DMS53 treated with DMSO at 0.1 percent for 48 hours (cell line): Measurements from ENCODE around the gene WARS2.

Source experiments
- DNase-seq: peaks from one replicate; lab custom pipeline; 2025; ENCODE audit not compliant: unreplicated experiment; lab: John Stamatoyannopoulos, UW

Gene WARS2

DNA sequence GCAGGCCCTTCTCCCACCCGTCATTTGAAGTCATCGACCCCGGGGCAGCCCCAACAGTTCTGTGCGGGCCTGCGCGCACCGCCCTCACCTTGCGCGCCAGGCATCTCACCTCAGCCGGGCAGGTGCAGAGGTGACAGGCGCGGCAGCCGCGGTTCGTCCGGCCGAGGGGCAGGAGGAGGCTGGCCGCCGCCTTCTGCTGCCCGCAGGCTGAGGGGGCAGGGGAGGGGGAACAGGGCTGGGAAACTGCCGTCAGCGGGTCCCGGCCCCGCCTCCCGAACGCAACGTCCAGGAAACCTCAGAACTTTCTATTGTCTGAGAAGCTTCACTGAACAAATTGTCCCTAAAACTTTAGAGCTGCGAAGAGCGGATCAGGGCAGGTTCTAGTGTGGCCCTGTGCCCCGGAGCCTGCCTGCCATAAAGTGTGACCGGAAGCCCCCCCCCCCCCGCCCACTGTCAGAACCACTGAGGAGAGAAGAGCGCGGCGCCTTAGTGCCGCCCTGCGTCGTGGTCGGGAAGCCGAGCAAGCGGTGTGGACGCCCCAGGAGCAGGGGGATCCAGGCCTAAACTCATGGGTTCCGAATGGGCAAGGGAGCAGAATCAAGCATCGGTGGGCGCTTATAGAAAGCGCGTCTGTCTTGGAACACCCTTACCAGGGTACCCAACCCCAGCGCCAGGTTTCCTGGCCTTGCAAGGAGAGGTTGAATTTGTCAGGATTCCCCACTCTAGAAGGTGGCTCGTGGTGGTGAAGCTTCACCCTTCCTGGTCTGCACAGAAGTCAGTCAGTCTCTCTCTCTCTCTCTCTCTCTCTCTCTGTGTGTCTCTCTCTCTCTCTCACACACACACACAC is 139.0 kb downstream of the WARS2 start:
- DNase-seq, result no peak

DNA sequence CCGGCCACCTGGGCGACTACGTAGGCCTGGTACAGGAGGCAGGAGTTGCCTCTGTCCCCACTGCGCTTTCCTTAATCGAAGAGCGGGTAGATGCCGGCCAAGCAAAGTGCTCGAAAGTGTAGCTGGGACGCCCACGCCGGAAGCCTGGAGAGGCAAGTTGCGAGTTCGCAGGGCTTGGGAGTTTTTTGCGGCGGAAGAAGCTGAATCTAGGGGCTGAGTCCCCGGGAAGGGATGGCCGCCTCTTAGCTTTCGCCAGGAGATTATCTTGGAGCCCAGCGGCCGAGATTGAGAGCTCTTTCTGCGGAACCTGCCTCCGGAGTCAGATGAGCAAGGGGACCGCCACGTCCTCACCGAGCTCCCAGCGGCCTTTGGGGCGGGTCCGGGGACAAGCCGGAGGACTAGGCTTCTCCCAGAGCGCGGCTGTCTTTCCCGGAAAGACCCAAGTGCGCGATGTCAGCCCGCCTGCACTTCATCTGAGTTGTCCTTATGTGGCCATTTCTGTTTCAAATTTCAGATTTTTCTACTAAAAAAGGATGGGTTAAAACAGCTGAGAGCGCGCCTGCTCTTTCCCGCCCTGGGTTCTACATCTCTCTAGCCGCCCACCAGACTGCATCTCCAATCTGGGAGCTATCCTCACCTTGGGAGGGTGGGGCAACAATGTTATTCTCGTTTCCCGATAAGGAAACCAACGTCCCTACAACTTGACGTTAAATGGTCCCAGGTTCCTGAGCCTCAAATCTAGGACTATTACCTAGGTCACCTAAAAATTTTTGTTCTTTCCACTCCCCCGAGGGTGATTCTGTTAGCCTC is 139.9 kb downstream of the WARS2 start:
- DNase-seq, result no peak

DNA sequence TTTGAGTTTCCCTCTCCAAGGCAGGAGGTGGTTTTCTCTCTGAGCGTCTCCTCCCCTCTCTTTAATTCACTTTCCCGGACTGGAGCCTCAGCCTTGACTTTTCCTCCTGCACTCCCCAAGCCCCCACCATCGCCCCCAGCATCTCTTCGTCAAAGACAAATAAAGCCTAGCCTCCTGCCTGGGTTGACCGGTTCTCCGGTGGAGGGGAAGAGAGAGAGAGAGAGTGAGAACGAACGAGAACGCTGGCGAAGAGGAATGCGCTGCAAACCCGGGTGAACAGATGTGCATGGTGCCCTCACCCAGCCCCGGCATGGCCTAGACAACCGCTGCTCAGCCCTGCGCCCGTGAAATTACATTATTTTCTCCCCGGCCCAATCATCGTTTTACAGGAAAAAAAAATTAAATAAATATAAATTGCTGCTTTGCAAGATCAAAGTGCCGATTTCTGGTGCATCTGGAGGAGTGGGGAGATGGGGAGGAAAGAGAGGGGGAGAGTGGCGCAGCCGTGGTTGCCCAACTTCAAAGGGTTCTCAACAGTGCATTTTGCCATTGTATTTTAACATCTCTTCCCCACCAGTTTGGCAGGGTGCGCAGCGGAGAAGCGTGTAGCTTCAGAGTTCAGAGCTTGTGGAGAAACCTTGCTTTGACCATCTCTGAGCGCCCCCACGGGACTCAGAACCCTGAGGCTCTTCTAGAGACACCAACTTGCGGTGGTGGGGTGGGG is 140.9 kb downstream of the WARS2 start:
- DNase-seq, result no peak

DNA sequence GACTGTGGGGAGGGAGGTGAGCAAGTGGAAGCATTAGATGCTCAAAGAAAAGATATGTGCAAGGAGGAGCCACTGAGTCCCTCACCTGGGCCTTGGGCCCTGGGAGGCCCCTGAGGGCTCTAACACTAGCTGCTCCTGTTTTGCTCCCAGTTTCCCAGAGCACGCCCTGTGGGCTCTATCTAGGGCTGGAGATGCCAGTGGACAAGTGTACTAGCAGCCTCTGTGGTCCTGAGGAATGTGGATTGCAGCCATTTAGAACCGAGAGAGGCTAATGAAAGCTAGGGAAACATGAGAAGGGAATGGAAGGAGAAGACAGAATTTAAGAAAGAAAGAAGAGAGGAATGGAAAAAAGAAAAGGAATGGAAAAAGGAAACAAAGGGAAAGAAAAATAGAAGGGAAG is 142.3 kb downstream of the WARS2 start:
- DNase-seq, result no peak

DNA sequence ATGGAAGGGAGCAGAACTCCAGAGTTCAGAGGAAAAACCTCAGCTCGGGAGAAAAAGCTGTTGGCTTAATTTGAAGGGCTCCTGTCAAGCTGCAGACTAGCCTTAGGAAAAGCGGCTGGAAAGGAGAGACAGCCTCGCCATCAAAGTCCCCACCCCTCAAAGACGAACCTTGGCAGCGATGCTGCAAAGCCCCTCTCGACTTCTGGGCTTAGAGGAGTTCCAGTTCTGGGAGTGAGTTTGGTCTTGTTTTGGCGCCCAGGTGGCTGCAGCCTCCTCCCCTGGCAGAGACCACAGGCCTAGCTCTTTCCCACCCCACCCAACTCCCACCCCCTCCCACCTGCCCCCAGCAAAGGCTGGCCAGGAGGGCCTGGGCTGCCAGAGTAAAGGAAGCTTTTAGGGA is 143.2 kb downstream of the WARS2 start:
- no peak for DNase-seq

DNA sequence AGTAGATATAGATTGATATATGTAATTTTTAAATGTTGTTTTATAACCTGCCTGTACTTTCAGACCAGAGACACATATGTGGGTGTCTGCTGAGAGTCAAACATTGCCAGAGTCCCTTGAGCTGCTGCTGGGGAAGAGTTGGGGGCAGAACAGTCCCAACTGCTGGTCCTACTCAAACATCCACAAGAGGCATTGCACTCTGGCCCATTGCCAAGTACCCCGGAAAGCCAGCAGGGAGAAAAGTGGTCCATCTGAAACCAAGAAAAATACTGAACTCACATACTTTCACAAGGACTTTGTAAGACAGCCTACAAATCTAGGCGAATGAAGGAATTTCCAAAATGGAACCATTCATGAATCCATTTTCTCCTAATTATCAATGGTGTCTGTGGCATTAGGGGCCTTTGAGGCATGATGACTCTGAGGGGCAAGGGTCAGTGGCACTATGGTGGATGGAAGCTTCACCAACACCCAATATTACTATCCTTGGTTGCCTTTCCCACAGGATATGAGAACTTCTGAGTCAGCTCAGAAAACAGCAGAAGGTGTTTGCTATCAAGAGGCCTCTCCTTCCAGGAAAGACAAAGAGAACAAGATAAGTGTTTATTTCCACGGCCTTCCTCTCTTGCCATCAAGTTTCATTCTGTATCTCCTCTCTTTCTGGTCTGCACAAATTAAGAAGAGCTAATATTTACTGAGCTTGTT is 145.0 kb downstream of the WARS2 start:
- DNase-seq, result no peak

DNA sequence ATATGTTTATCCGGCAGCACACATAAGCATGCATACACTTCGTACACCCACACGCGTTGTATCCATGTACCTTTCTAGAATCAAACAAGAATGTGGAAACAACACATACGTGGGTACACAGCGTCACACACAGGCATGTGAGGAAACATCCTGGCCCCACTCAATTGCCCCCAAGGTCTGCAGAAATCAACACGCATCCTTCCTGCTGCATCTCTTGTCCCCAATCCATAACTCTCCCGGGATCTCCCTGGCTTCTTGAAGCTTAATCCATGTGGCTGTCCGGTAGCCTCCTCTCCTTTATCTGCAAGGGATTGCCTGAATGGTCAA is 146.8 kb downstream of the WARS2 start:
- DNase-seq, result no peak

DNA sequence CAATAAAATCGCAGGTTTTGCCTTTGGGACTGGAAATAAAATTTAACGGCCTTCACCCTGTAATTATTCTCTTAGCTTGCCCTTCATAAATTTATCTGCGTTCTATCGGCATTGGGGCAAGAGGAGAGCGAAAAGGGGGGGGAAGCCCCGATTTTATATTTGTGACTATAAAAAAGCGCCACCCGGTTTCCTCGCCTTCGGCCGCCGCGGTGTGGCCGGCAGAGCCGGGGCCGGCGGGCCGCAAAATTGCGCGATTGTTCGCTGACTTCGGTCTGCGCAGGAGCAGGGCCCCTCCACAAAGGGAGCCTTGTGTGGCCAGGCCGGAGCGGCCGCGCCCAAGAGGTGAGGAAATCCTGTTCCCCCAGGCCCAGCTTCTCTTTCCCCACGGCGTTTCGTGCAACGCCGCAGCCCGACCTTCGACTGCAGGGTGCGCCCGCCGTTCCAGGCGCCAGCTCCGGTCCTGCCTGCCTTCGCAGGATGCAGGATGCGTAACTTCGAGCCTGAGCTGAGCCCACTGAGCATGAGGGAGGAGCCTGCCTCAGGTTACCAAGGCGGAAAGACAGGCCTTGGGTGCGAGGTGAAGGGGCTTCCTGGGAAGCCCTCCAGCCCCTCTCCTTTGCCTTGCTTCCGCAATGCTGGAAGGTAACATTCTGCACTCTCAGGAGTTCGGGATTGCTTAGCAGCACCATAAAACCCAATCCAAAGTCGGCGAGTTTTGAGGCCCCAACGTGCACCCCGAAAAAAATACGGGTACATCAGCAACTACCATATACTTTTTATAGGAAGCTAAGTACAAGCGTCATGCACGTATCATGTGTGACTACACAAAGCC is 147.4 kb downstream of the WARS2 start:
- DNase-seq, result no peak

DNA sequence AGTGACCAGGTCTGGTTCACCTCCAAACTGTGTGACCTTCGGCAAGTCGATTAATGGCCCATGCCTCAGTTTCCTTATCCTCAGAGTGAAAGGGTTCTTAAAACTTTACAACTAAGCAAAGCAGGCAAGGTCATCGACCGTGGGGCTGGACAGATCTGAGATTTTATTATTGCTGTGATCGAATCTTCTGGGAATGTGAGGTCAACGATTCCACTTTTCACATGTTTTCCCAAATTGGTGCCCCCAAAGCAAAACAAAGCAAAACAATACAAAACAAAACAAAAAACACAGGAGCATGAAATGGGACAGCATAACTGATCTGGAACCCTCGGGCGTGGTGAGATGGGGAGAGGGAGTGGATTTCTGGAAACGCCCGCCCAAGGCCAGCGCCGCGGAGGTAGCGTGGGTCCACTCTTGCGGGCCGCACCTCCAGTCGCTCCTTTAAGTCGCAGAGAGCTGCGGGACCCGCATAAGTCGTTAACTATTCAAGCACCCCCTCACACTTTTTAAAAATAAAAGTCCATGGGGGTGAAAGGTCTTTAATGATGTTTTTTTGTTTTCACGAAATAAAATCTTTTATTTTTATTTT is 148.1 kb downstream of the WARS2 start:
- DNase-seq, result no peak

DNA sequence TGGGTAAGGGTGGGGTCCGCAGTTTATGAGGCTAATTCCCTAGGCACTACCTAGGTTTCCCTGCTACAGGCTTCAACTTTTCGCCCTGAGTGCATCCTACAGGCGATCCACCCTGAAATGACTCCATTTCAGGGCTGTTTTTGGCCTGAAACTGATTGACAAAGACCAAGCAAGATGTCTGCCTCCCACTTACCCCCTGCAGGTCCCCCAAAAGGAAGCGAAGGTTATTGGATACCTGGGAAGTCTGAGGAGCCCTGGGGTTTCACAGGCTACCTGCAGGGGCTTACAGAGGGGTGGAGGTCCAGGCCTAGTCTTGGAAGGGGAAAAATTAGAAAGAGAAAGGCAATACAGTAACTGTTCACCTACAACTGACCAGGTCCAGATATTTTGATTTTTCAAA is 149.0 kb downstream of the WARS2 start:
- DNase-seq, result no peak

DNA sequence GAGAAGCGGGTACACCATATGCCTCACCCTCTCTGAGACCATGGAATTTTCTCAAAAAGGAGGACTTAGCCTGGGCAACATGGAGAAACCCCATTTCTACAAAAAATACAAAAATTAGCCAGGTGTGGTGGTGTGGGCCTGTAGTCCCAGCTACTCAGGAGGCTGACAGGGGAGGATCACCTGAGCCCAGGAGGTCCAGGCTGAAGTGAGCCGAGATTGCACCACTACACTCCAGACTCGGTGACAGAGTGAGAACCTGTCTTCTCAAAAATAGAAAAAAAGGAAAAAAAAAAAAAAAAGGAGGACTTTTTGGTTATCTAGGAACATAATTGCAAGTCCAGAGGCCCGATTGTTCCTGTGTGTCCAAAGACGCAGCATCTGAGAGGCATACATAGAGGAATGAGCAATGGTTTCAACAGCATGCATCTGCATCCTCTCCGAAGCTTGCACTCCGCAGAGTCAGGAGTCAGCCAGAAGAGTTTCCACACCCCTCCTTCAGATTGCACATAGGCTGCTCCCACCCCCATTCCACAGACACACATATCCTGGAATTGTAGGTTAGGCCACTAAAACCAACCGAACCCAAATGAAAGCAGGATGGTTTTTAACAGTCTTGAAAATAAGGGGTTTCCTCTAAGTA is 149.8 kb downstream of the WARS2 start:
- no peak for DNase-seq

DNA sequence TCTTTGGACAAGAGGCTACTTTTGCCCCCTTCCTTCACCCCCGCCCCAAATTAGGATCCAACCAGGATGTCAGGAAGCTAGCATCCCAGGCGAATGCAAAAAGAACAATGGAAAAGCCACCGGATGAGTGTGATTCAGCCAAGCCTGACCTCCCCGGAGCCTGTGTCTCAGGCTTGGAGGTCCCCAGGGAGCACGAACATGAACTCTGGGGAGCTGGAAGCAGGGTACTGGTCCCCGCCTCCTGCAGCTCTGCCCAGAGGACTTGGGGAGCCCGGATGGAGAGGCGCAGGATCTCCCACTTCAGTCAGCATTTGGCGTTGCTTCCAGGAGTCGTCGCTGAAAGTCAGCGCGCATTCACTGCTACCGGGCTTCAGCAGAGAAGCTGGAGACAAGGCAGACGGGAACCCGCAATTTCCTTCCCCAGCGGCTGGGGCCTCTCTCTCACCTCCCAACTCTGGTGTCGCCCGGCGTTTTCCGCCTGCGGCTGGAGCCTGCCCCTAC is 150.5 kb downstream of the WARS2 start:
- no peak for DNase-seq

DNA sequence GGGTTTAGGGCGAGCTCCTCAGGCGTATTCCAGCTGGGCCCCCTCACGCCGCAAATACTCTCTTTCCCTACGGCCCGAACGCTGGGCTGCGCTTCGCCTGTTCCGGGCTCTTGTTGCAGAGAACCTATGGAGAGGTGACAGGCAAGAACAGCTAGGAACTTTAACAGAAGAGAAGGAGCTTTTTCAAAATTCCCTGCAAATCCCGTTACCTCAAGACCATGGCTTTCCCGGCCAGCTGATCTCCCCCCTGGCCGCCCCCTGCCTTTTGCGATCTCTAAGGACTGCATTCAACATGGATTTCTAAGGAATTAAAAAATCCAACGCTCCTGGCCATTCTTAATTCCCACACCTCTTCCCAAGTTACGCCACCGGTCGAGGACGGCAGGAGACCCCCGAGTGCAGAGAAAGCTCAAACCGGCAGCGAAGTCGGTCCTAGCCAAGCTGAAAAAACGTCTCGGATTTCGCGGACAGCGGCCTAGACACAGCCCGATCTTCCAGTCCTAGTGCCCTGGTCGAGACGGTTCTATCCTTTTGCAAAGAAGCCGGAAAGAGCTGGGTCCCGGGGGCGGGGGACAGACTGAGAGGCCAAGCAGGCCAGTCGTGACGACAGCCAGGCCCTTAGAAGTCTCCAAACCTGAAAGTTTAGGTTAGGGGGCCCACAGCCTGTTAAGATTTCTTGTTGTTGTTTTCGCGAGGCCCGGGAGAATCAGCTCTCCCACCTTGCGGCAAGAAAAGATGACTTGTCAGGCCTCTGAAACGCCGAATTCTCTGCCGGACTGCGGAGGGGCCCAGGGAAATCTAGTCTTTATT is 151.2 kb downstream of the WARS2 start:
- DNase-seq, result no peak

DNA sequence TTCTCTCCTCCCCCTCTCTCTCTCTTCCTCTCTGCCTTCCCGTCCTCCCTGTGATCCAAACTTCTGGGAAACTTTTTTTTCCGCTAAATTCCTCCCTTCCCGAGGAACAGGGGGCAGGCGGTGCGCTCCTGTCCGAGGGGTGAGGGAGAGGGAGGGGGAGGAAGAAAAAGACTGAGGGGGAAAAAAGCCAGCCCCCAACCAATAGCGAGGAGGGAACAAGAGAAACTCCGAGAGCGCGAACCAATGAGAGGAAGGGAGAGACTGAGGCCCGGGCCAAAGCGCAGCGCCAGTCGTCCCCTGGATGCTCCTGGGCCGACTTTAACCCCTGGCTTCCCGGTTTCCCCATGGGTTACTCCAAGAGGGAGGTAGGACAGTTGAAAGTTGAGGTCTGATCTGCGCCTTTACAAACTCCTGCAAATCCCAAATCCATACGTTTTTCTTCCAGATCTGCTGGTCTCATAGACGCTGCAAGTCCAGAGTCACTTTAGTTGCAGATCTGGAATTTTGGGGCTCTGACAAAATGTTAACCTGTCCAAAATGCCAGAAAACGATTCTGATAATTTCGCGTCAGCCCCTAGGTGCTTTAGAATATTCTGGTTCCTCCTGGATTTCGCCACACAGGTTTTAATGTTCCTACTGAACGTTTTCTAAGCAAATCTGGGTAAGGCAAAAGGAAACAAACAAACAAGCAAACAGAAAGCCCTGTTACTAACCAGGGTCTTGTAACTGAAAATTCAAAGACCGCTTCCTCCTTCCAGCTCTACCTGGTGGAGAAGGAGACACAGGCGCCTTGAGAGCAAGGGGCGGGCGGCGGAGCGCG is 152.1 kb downstream of the WARS2 start, which contains the start of gene TBX15:
TSS of gene TBX15 (minus strand) at position 158 of the 820 bp plus-strand sequence. CDS start 548 bp downstream, outside the sequence.
- DNase-seq, result no peak

DNA sequence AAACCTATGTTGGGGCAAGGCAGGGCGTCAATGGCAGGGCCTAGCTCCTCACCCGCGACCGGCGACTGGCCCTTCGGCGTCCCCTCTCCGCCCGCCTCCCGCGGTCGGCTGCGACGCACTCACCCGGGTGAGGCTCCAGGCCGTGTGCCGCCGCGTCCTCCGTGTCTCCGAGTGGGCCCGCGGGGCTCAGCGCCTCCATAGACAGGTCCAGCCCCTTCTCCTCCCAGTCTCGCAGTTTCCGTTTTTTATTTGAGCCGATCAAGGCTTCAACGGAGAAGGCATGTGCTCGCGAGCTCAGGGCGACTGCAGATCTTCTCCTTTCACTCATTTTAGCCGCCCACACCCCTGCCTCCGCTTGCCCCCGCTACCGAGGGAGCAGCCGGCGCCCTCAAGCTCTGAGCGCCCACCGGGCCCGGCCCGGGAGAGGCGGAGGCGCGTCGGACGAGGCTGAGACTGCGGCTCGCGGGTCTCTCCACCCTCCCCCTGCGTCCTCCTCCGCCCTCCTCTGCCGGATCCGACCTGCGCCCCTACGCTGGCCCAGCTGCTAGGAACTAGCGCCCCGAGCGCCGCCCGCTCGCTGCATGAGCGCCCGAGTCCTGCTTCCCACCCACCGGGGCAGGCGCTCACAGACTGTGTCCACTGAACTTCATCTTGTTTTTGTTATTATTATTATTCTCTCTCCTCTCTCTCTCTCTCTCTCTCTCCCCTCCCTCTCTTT is 152.8 kb downstream of the WARS2 start:
- no peak for DNase-seq

DNA sequence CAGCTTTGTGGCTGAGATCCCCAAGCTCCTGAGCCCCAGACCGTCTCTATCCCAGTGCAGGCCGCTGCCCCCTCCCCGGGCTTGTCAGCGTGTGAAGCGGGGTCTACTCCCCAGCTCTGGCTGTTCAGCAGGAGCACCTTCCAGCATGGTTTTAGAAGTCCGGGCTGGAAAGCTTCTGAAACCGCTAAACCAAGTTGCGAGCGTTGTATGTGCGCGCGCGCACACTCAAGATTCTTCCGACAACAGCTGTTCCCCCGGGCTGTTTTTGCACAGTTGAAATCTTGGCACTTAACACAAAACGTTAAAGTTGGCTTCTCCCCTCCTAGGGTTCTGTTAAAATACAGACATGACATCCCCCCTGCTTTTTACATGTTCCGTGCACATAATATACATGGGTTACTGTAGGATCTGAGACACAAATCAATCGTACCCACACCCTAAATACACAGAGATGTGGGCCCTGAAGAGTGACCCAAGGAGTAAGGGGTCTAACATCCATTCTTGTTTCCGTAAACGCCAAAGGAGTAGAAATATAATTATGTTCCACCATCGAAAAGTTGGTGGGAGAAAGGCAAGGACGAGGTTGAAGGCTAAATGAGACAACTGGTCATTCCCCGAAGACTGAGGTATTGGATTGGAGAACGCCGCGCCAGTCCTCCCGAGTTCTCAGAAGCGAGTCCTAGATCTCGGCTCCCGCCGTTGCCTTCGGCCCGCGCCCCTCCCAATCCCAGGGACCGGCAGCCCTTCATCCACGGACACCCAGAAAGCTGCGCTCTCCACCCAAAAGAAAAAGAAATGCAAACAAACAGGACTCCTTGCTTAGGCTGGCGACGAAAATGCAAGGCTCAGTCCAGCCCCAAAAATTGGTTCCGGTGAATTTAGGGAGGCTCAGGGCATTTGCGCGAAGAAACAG is 153.6 kb downstream of the WARS2 start:
- no peak for DNase-seq
